GM12801 (cell line): ENCODE results near the gene OGT.

Source experiments
- TF ChIP-seq, protein P1 (sequence below): IDR thresholded peaks from one replicate; pipeline ENCODE4 v1.5.1; 2011; ENCODE audit warnings: control low read depth; ENCODE audit not compliant: insufficient read length; ENCODE audit errors: extremely low read depth

Gene OGT

DNA sequence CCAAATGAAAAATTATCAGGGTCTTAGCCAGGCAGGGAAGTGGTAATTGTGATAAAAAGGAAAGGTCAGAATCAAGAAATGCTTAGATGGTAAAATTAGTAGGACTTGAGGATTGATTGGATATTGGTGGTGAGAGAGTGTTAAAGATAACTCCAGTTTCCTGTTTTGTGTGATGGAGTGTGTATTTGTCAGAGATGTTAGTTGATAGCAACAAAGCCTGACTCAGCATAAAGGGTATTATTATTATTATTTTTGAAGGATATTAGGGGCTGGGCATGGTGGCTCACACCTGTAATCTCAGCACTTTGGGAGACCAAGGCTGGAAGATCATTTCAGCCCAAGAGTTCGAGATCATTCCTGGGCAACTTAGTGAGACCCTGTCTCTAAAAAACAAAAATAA lies 23.6 kb upstream of the OGT start:
- TF ChIP-seq, protein P1, sequence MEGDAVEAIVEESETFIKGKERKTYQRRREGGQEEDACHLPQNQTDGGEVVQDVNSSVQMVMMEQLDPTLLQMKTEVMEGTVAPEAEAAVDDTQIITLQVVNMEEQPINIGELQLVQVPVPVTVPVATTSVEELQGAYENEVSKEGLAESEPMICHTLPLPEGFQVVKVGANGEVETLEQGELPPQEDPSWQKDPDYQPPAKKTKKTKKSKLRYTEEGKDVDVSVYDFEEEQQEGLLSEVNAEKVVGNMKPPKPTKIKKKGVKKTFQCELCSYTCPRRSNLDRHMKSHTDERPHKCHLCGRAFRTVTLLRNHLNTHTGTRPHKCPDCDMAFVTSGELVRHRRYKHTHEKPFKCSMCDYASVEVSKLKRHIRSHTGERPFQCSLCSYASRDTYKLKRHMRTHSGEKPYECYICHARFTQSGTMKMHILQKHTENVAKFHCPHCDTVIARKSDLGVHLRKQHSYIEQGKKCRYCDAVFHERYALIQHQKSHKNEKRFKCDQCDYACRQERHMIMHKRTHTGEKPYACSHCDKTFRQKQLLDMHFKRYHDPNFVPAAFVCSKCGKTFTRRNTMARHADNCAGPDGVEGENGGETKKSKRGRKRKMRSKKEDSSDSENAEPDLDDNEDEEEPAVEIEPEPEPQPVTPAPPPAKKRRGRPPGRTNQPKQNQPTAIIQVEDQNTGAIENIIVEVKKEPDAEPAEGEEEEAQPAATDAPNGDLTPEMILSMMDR: no peak

DNA sequence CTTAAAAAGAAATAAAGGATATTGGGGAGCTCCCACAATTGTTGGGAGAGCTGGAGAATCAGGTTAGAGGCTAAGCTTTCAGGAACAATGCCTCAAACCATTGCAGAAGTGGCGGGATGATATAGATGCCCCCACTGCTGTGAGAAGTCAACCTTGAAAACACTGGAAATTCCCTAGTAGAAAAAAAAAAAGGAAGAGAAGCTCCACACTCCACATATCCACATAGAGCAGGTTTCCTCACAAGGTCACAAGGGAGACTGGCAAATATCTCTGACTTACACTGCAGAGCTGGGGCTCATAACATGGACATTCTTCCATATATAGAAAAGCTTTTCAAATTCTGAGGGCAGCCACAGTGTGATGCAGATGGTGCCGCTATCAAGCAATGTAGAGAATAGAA lies 22.7 kb upstream of the OGT start:
- TF ChIP-seq, protein P1: no peak

GRCh38 chrX:71514367-71515037 lies 18.4 kb upstream of the OGT start:
- TF ChIP-seq, protein P1: no peak

DNA sequence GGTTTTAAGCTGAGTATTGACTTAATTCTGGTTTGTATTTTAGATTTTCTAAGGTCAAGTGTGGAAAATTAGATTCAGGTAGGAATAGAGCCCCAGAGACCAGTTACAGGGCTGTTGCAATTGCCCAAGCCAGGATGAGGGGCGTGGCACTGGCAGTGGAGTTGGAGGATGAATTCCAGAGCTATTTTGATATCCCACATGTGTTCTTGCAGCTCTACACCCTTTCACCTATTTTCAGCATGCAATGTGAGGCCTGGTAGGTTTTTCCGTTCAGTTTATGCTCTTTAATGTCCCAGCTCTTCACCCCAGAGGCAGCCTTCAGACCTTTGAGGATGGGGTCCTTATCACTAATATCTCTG lies 17.9 kb upstream of the OGT start:
- TF ChIP-seq, protein P1: no peak

- TF ChIP-seq, protein P1: no peak
These were observed 7.6 kb upstream of the OGT start for GRCh38 chrX:71525316-71525715.

- TF ChIP-seq, protein P1: no peak
These were observed 689 bp upstream of the OGT start for GRCh38 chrX:71532078-71532752.

GRCh38 chrX:71533516-71533850 lies 579 bp downstream of the OGT start:
- TF ChIP-seq, protein P1: no peak
